NK-92 (cell line): Measurements from ENCODE around the gene ALDH1A2.
"Not testable (repeated sequence)": the region's sequence is repeated elsewhere in the genome, so short reads cannot be mapped to it uniquely, and the experiment has no call there.

Experiments
- DNase-seq: peaks from one replicate; lab custom pipeline; 2025; ENCODE audit not compliant: unreplicated experiment; lab: John Stamatoyannopoulos, UW

Gene ALDH1A2

DNA sequence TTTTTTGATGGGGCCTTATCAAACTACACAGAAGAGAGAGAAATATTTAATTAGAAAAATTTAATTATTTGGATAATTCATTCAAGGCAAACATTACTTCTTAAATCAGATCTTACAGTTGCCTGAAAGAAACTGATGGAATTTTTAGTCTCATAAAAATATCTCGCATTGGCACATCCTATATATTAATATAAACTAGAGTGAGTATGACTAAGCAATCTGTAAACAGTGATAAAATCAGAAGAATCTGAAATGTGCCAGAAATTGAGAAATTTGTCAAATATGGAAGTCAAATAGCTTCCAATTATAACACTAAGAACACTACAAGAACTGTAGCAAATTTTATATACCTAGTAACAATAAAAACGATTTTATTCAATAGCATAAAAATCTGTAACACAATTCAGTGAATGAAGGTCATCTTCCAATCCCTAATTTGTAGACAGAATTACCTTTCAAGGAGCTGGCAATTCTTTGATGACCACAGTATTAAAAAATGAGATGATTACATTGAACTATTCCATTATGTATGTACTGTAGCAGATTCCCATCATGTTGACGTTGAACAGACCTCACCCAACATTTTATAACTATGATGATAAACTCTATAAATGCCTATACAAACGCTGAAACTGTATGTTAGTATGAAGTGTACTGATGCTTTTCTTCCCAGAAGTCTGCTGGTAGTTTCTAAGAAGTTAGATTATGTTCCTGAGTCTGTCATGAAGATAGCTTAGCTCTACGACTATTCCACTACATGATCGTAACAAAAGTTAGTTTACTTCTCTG, 63.0 kb downstream of the ALDH1A2 start:
- no peak for DNase-seq

GRCh38 chr15:57999699-58000098, 65.8 kb downstream of the ALDH1A2 start:
- not testable (repeated sequence) for DNase-seq

GRCh38 chr15:57996561-57996960, 69.0 kb downstream of the ALDH1A2 start:
- no peak for DNase-seq

DNA sequence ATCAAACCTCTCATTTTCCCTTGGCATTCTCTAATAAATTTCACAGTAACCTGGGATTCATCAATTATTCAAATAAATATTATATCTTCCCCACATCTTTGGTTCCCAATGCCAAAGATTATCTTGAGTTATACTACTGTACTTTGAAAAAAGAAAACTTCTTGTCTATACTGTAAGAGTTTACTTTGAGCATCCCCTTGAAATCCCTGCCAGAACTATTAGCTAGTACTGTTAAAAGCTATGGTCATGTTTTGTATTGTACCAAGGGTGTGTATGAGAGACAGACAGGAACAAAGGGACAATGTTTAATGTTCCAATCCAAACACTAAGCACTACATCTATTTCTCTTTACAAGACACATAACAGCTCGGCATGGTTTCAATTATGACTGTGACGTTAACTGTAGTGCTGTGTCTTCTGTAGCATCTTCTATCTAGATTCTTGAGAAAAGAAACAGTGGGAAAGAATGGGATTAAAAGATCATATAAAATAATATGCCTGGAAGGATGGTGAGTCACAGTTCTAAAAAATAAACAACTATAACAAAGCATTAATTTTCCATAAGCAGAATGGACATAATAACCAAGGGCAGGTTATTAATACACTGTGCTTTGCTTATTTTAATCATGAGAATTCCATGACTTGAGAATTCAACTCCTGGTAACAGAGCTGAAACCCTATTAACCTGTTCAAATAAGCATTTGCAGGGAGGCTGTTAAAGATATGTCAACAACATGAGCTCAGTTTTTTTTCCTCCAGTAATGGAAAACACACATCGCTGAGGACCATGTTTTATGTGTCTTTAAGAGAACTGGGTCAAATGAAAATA, 71.1 kb downstream of the ALDH1A2 start:
- no peak for DNase-seq

GRCh38 chr15:57993409-57994145, 71.9 kb downstream of the ALDH1A2 start:
- DNase-seq, result no peak

DNA sequence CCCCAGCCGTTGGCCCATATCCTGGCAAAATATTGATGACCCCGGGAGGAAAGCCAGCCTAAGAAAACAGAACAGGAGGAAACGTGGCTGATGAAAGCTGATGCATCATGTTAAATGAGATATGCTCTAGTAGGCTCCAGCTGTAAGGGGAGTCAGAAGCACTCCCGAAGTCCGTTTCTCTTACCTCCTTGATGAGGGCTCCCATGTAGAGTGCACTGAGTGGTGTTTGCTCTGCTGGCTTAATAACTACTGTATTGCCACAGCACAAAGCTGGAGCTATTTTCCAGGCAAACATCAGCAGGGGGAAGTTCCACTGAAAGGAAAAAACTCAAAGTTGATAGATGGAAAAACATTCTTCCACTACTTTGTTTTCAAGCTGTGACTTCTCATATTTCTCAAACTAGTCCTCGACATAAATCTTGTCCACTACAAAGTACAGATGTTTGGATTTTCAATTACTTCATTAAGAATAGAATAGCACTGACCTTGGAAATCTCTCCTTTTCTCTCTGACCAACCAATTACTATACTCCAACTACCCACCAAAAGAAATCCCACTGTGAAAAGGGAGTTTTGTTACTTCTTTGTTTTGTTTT, 72.7 kb downstream of the ALDH1A2 start:
- no peak for DNase-seq

DNA sequence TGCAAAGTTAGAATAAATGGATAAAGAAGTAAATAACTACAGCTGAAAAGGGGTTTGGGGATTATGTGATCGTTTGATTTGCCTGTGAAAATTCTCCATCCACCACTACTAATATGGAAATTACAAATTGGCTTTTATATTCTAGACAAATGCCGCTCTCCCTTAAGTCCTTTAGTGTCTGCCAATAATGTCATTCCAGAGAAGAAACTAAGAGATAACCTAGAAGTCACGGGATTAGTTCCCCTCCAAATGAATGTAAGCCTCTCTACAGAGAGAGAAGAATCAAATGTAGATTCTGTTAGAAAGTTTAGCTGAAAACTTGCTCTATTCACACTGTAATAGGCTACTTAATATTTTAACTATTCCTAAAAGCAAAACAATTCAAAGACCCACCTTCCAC, 92.0 kb downstream of the ALDH1A2 start:
- DNase-seq, result no peak

- no peak for DNase-seq
Measured at GRCh38 chr15:57972864-57973263, 92.6 kb downstream of the ALDH1A2 start.

- no peak for DNase-seq
Measured at GRCh38 chr15:57969996-57970395, 95.5 kb downstream of the ALDH1A2 start.

DNA sequence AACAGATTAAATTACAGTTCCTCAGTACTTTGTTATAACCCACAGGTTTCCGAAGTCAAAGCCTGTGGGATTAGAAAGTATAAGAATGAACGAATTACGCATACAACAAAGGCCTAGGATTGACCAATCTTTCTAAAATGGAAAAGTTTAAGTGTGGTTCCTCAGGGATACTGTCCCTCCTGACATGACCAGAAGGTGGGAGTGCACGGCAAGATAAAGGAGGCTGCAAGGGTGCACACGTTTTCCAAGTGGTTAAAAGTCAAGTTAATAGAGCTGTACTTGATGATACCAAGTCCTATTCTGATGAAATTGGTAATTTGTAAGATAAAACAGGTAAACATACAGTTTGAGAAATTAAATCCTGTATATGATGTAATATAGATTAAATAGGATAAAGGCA, 96.2 kb downstream of the ALDH1A2 start:
- no peak for DNase-seq

DNA sequence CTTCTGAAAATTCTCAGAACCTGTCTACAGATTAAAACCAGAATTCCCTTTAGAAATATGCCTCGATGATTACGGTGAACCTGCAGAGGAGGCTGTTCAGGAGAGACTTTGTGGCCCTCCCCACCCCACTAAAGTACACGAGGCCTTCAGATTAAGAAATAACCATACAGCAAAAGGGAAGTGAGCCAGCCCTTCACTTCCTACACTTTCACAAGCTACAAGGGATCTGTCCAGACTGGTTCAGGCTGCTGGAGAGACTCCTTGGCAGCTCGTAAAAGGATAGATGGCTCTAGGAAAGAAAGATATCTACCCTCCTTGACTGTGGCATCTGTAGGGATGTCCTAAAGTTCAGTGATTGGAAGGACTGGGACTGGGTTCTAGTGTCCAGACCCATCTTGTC, 102.6 kb downstream of the ALDH1A2 start:
- no peak for DNase-seq

DNA sequence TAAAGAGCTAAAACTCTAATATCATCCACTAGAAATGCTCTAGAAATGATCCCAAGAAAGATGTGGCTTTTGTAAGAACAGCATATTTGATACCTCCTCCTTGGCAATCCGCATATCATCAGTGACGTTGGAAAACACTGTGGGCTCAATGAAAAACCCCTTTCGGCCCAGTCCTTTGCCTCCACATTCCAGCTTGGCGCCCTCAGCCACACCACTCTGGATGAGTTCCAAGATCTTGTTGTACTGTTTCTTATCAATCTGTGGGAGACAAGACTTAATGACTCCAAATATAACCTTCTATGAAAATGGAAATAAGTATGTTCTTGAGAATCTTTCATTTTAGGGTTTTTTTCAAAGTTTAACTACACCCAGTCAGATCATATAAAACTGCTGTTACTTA, 103.6 kb downstream of the ALDH1A2 start:
- no peak for DNase-seq

DNA sequence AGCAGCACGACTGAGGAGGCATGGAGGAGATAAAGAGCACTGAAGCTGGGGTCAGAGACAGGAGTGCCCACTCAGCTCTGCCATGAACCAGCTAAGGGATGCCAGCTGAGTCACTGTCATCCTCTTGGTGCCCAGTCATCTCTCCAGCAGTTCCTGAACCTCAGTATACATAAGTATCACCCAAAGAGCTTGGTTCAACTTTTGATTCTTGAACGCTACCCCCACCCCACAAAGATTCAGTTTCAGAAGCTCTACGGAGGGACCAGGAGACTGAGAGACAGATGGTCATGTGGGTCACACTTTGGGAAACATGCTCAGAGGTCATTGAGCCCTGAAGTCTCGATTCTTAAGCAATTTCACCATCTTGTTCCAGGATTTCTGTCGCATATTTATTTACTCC, 108.4 kb downstream of the ALDH1A2 start:
- no peak for DNase-seq

DNA sequence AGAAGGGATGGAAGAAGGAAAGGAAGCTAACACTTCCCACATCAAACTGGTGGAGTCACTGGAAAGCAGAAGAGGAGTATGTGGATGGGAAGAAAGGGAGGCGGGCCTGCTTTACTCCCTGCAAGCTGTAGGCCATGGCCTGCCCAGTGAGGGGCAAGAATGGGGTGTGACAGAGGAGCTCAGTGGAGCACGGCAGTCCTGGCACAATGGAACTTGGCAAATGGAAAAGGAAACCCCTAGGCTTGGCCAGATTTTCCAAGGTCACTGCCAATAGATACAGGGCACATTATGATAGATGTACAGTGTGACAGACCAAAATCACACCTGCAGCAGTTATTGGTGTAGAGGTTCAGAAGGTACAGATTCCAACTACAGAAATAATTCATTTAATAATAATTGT, 111.6 kb downstream of the ALDH1A2 start:
- DNase-seq, result no peak

GRCh38 chr15:57951328-57951932, 114.1 kb downstream of the ALDH1A2 start:
- no peak for DNase-seq

DNA sequence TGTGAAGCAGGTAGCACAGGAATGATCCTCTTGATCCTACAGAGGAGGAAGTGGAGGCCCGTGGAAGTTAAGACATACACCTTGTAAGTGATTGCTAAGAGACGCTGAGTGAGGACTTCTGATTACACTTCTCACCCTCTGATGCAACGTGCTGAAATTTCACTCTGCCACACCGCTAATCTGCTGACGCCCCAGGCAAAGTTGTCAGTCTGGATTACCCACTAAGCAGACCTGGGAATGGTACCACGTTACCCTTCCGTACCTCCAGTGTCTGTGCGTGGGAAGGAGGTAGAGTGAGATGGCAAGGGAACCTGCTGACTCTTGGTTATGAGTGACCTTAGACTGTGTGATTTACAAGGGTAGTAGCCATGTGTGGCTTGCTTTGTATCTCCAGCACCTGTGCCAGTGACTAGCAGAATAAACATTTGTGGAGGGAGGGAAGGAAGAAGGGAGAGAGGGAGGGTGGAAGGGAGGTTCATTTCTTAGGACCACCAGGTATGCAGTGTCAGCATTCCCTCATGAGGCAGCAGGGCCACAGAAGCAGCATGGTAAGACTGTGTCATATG, 115.0 kb downstream of the ALDH1A2 start:
- DNase-seq, result no peak

GRCh38 chr15:57949374-57949943, 116.1 kb downstream of the ALDH1A2 start:
- DNase-seq, result no peak

- no peak for DNase-seq
Measured at GRCh38 chr15:57948351-57949289, 116.9 kb downstream of the ALDH1A2 start.

DNA sequence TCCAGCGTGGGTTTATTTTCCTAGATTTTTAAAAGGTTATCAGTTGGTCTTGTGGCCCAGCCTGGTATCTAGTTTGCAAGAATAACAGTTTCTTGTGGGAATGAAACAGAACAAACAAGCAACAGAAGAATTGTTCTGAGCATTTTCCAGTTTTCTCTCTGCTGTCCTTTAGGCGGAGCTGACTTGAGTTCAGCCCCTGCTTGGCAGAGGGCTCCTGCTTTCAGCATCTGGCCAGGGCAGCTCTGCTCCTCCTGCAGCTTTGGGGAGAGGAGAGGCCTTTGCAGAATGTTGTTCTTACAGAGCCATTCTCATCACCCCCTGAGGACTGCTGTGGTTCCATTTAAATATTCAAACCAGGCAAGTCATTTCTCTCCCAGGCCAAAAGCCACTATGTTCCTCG, 117.7 kb downstream of the ALDH1A2 start:
- no peak for DNase-seq
